HG03108 (cell line): Measurements from ENCODE around the gene TCOF1.

Experiments
- ATAC-seq: cut with Tn5 transposase; IDR thresholded peaks from one replicate; pipeline ENCODE4 v1.9.1; 2021; ENCODE audit warnings: moderate library complexity; ENCODE audit not compliant: unreplicated experiment

TCOF1 gene

DNA sequence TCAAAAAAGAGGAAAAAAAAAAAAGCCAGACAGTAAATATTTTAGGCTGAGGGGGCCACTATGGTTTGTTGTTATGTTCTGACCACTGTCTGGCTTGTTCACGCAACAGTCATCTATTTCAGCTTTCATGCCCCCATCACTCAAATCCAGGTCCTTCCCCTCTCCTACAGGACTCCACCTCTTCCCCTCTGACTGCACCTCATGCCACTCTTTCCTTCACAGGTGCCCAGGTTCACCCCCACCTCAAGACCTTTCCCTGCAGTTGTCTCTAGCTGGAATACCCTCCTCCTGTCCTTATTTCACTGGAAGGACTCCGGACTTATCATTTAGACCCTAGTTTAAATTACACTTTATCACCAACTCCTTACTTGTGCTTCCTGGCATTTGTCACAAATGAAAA, 88.6 kb downstream of the TCOF1 start:
- ATAC-seq = no peak

DNA sequence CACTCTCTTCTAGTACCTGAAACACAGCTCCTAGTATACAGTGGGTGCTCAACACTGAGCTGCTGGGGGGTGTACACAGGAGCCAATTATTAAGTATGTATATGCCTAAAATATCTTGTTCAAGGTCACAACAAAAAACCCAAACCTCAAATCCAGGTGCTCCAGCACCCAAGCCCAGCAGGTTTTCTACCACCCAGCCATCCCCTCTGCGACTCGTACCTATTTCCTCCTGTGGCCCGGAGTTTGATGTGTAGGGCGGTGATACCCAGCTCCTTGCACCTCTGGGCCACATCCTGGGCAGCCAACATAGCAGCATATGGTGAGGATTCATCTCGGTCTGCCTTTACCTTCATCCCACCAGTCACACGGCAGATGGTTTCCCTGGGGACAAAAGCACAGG, 89.1 kb downstream of the TCOF1 start:
- no peak for ATAC-seq

DNA sequence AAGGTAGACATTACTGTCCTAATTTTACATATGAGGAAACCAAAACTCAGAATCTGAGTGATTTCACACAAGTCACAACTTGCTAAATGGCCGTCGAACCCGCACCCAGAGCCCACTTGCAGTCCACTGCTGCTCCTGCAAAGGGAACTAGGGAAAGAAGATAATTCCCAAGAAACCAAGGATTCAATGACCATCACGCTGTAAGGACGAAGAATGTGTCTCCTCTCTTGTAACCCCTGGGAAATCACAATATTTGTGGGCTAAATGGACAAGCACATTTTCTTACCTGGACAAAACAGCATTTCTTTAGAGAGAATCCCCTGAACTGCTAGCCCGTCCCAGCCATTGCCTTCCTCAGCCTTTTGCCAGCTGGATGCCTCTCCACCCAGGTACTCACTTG, 89.7 kb downstream of the TCOF1 start:
- no peak for ATAC-seq

DNA sequence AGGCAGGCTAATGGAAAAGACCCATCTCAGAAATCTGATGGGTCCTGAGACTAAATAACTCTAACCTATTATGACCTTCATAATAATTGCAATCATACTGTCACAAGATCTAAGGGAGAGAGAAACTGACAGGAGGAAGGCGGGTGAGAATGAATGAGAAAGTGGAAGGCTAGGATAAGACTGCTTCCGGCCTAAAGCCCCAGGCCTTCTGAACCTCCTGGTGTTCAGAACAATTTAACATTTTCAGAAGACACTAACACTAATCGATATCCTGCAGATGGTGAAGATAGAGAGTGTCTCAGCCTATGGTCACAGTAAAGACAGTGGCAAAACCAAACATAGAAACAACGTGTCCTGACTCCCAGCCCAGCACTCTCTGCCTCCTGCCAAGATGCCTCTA, 90.8 kb downstream of the TCOF1 start:
- ATAC-seq = no peak

DNA sequence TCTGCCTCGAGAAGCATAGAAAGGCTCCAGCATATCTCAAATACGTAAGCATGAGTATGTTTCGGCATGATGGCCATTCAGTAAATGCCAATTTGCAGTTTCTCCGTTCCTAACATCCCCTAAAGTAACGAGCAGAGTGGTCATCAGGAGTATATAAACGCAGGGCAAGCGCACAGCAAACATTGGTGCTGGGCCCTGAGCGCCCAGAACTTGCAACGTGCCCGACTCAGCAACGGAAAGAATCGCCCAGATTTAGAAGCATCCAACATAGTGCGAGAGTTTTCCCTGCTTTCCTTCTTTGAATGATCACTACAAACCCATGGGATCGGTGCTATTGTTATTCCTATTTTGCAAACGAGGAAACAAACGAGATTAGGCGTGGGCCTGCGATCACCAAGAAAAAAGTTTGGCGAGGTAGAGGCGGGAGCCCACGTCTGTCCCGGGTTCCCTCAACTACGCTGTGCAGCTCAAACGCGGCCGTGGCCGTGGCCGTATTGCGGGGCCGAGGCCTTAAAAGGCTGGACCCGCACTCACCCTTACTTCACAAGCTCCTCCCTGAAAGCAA, 91.5 kb downstream of the TCOF1 start:
- no peak for ATAC-seq
